ENCODE measurements around the gene NUDT4.

GRCh38 chr12:93360688-93361087 is 17.0 kb upstream of the NUDT4 start:
- TF ChIP-seq, protein P1, sequence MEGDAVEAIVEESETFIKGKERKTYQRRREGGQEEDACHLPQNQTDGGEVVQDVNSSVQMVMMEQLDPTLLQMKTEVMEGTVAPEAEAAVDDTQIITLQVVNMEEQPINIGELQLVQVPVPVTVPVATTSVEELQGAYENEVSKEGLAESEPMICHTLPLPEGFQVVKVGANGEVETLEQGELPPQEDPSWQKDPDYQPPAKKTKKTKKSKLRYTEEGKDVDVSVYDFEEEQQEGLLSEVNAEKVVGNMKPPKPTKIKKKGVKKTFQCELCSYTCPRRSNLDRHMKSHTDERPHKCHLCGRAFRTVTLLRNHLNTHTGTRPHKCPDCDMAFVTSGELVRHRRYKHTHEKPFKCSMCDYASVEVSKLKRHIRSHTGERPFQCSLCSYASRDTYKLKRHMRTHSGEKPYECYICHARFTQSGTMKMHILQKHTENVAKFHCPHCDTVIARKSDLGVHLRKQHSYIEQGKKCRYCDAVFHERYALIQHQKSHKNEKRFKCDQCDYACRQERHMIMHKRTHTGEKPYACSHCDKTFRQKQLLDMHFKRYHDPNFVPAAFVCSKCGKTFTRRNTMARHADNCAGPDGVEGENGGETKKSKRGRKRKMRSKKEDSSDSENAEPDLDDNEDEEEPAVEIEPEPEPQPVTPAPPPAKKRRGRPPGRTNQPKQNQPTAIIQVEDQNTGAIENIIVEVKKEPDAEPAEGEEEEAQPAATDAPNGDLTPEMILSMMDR (conservative IDR thresholded peaks at IDR 0.05; ENCODE audit: low read depth, low read length), result no peak
- no peak for TF ChIP-seq POLR2A (IDR thresholded peaks at IDR 0.05; ENCODE audit: low read depth, low read length)
- no peak for TF ChIP-seq BHLHE40 (IDR thresholded peaks at IDR 0.05; ENCODE audit: low read depth, low read length)
- TF ChIP-seq RAD21 (IDR thresholded peaks at IDR 0.05; ENCODE audit: low read length), result no peak
- TF ChIP-seq RCOR1 (IDR thresholded peaks at IDR 0.05; ENCODE audit: insufficient replicate concordance, low read length), result no peak
- TF ChIP-seq NFE2L2 (IDR thresholded peaks at IDR 0.05; ENCODE audit: low read depth, low read length), result no peak
- TF ChIP-seq CHD1 (IDR thresholded peaks at IDR 0.05; ENCODE audit: low read depth, low read length), result no peak
- TF ChIP-seq MXI1 (IDR thresholded peaks at IDR 0.05; ENCODE audit: borderline replicate concordance, low read depth, low read length), result no peak
- no peak for TF ChIP-seq RFX5 (IDR thresholded peaks at IDR 0.05; ENCODE audit: low read depth, low read length)
- TF ChIP-seq, protein P2, sequence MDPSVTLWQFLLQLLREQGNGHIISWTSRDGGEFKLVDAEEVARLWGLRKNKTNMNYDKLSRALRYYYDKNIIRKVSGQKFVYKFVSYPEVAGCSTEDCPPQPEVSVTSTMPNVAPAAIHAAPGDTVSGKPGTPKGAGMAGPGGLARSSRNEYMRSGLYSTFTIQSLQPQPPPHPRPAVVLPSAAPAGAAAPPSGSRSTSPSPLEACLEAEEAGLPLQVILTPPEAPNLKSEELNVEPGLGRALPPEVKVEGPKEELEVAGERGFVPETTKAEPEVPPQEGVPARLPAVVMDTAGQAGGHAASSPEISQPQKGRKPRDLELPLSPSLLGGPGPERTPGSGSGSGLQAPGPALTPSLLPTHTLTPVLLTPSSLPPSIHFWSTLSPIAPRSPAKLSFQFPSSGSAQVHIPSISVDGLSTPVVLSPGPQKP (IDR thresholded peaks at IDR 0.05; ENCODE audit: borderline replicate concordance, low read depth, low read length), result no peak

All from IMR-90 (cell line).